Transverse colon (tissue), 4 donors: Measurements from ENCODE around the gene TBC1D19. TPM values are rescaled to one million over a fixed set of nuclear protein-coding genes. Genes with fewer than 3 reads are reported as not detected.

Source experiments
- DNase-seq: peaks from one replicate; pipeline ENCODE4 v3.0.0-alpha.2; 2019
- H3K27ac ChIP-seq, 4 donors: fragments of 200-600 bp; sonication (generic); 2 replicates each; pipeline ENCODE4 v1.5.1; 2016 to 2018; ENCODE audit warnings: inconsistent platforms in 4 of 4
- H3K27me3 ChIP-seq: fragments of 200-600 bp; sonication (generic); 2 replicates; pipeline ENCODE4 v1.5.1; 2017; ENCODE audit warnings: inconsistent platforms
- H3K36me3 ChIP-seq, 4 donors: fragments of 200-600 bp; sonication (generic); 2 replicates each; pipeline ENCODE4 v1.5.1; 2017 to 2019; ENCODE audit warnings: inconsistent platforms in 4 of 4
- H3K4me1 ChIP-seq, 4 donors: fragments of 200-600 bp; sonication (generic); 2 replicates each; pipeline ENCODE4 v1.5.1; 2017 to 2020; ENCODE audit warnings: inconsistent platforms in 4 of 4
- H3K4me3 ChIP-seq, 4 donors: fragments of 200-600 bp; sonication (generic); 1 replicate in 1 of 4; 2 replicates in 3 of 4; pipeline versions ENCODE4 v1.5.1 to v1.6.1; 2017 to 2019; ENCODE audit warnings: inconsistent platforms in 4 of 4
- H3K9me3 ChIP-seq, 2 donors: fragments of 200-600 bp; sonication (generic); 2 replicates each; pipeline ENCODE4 v1.5.1; 2017 to 2019; ENCODE audit warnings: inconsistent platforms in 2 of 2
- EP300 ChIP-seq: sonication (generic); formaldehyde crosslinking; IDR thresholded peaks from one replicate; pipeline ENCODE4 v1.6.1; 2017; ENCODE audit warnings: antibody characterized with exemption, low read depth
- POLR2A ChIP-seq: fragments of 450-650 bp; IDR thresholded peaks from one replicate; pipeline ENCODE4 v1.6.1; 2016; ENCODE audit warnings: antibody characterized with exemption, mild to moderate bottlenecking, moderate library complexity
- POLR2AphosphoS5 ChIP-seq, 3 donors: sonication (generic); formaldehyde crosslinking; IDR thresholded peaks; one replicate each; pipeline ENCODE4 v1.6.1; 2016; ENCODE audit warnings: antibody characterized with exemption in 3 of 3
- WGBS, 2 donors: methylation state at CpG; one replicate each; pipeline ENCODE4 v1.1.5; 2018; ENCODE audit warnings: low coverage in 1 of 2; 5-methylcytosine and 5-hydroxymethylcytosine counted together
- in situ Hi-C, 4 donors: fragments of 200-750 bp; cut with MboI; loops; one replicate each; pipeline versions ENCODE4 v1.15.0 to v1.15.1; 2017; ENCODE audit warnings: low sequenced_read_pairs in 3 of 4, low pct_ligation_motif_present in 1 of 4, low pct_unique_long_range_greater_than_20kb in 1 of 4
- intact Hi-C: fragments of 100-400 bp; cut with DNase I; formaldehyde crosslinking; loops from one replicate; pipeline ENCODE4 v1.15.1; 2023; ENCODE audit warnings: low total_unique reads
- total RNA-seq, 4 donors: library from RNA; depleted of rRNA; stranded (reverse); fragments of >200 nt; gene quantifications; one replicate each; pipeline ENCODE4 v1.1.0, GENCODE V29; 2016
- TF ChIP-seq, protein P1 (sequence below), 5 experiments: fragments of 200-600 bp in 3 of 5; fragments of 450-650 bp in 2 of 5; sonication (generic) in 3 of 5; IDR thresholded peaks; 1 replicate in 2 of 5; 2 replicates in 3 of 5; pipeline ENCODE4 v1.5.1; 2016 to 2017; ENCODE audit warnings: antibody characterized with exemption in 5 of 5, inconsistent platforms in 3 of 5, mild to moderate bottlenecking in 2 of 5, moderate library complexity in 1 of 5

The TBC1D19 gene
- total RNA-seq, 4 donors from 2014 or later: 6.3 to 19.1 (median 9.6) TPM

DNA sequence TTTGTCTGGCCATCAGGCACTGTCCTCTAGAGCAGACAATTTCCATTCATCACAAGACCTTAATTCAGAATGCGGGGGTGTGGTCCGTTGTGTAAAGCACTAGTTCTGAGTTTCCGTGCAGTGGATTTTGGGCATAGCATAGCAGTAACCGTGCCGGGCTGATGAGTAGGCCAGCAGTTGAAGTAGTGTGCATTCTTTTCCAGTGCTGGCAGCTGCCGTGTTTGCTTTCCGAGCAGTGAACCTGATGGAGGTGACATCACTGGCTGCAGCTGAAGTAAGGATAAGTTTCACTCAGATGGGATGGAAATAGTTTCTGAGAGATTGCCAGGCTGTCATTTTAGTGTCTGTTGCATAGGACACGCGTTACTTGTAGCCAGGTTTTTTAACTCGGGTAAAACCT, 169.7 kb downstream of the TBC1D19 start:
- H3K27ac ChIP-seq: no peak overlapping the region
- H3K27me3 ChIP-seq: no peaks in the 10 kb centered on the region
- no peak for DNase-seq
- H3K36me3 ChIP-seq: peaks cover 0 to 6% (median 0%) of the 10 kb centered on the region in 4 donors
- peaks cover 0 to 4% (median 0%) of the 10 kb centered on the region in 4 donors for H3K4me1 ChIP-seq
- WGBS, 2 donors: 83 to 84% methylated on average over 10 of the region's 10 CpGs
- TF ChIP-seq, protein P1, sequence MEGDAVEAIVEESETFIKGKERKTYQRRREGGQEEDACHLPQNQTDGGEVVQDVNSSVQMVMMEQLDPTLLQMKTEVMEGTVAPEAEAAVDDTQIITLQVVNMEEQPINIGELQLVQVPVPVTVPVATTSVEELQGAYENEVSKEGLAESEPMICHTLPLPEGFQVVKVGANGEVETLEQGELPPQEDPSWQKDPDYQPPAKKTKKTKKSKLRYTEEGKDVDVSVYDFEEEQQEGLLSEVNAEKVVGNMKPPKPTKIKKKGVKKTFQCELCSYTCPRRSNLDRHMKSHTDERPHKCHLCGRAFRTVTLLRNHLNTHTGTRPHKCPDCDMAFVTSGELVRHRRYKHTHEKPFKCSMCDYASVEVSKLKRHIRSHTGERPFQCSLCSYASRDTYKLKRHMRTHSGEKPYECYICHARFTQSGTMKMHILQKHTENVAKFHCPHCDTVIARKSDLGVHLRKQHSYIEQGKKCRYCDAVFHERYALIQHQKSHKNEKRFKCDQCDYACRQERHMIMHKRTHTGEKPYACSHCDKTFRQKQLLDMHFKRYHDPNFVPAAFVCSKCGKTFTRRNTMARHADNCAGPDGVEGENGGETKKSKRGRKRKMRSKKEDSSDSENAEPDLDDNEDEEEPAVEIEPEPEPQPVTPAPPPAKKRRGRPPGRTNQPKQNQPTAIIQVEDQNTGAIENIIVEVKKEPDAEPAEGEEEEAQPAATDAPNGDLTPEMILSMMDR (IDR thresholded peaks at IDR 0.05): no peak
- TF ChIP-seq EP300: no peak
- TF ChIP-seq POLR2A: no peak
- no peak for TF ChIP-seq POLR2AphosphoS5 (IDR thresholded peaks at IDR 0.05)
- in situ Hi-C loops (loop anchor here in 1 of 4 donors (25.0 kb wide), 1 partner anchor 259 kb away; no protein-coding TSS in a partner anchor), intact Hi-C loops (no loop called here)
- H3K9me3 ChIP-seq: no peaks in the 10 kb centered on the region
- no peak overlapping the region for H3K4me3 ChIP-seq

GRCh38 chr4:26757751-26758150, 173.9 kb downstream of the TBC1D19 start:
- 96% methylated on average over 1 of the region's 1 CpG; no CpG with 5 or more reads in 1 of the 2 donors for WGBS, 2 donors
- H3K36me3 ChIP-seq: peaks cover 0 to 4% (median 0%) of the 10 kb centered on the region in 4 donors
- peaks cover 0 to 8% (median 3%) of the 10 kb centered on the region in 4 donors for H3K4me1 ChIP-seq
- H3K27ac ChIP-seq: no peak overlapping the region
- no peaks in the 10 kb centered on the region for H3K27me3 ChIP-seq
- no peak for TF ChIP-seq POLR2AphosphoS5 (IDR thresholded peaks at IDR 0.05)
- TF ChIP-seq EP300: no peak
- no peak for TF ChIP-seq POLR2A
- TF ChIP-seq, protein P1 (IDR thresholded peaks at IDR 0.05): no peak
- no peaks in the 10 kb centered on the region for H3K9me3 ChIP-seq
- intact Hi-C loops: no loop called here
- in situ Hi-C loops: loop anchor here in 1 of 4 donors (25.0 kb wide), 1 partner anchor 255 kb away; no protein-coding TSS in a partner anchor
- DNase-seq: no peak
- no peak overlapping the region for H3K4me3 ChIP-seq

GRCh38 chr4:26758899-26759298, 175.0 kb downstream of the TBC1D19 start:
- H3K9me3 ChIP-seq: no peaks in the 10 kb centered on the region
- no peak for DNase-seq
- peaks cover 0 to 4% (median 0%) of the 10 kb centered on the region in 4 donors for H3K36me3 ChIP-seq
- intact Hi-C loops (no loop called here), in situ Hi-C loops (loop anchor here in 1 of 4 donors (25.0 kb wide), 1 partner anchor 253 kb away; no protein-coding TSS in a partner anchor)
- TF ChIP-seq POLR2AphosphoS5 (IDR thresholded peaks at IDR 0.05) (no peak), POLR2A (no peak), EP300 (no peak)
- TF ChIP-seq, protein P1 (IDR thresholded peaks at IDR 0.05): no peak
- no peak overlapping the region for H3K4me3 ChIP-seq
- no peak overlapping the region for H3K27ac ChIP-seq
- peaks cover 0 to 13% (median 6%) of the 10 kb centered on the region in 4 donors for H3K4me1 ChIP-seq
- 90 to 96% methylated on average over 1 of the region's 1 CpG for WGBS, 2 donors
- no peaks in the 10 kb centered on the region for H3K27me3 ChIP-seq

- no peaks in the 10 kb centered on the region for H3K36me3 ChIP-seq
- intact Hi-C loops (no loop called here), in situ Hi-C loops (loop anchor here in 1 of 4 donors (25.0 kb wide), 1 partner anchor 250 kb away; no protein-coding TSS in a partner anchor)
- H3K27me3 ChIP-seq: no peaks in the 10 kb centered on the region
- TF ChIP-seq POLR2AphosphoS5 (IDR thresholded peaks at IDR 0.05) (peak in 1 of 3 donors; percentile 9), POLR2A (no peak)
- no peak overlapping the region for H3K4me3 ChIP-seq
- peak overlapping the region in 2 of 4 donors; percentile 18 to 36 for H3K27ac ChIP-seq
- WGBS, 2 donors: 63 to 68% methylated on average over 2 of the region's 2 CpGs
- no peaks in the 10 kb centered on the region for H3K9me3 ChIP-seq
- DNase-seq: peak; percentile 17
- H3K4me1 ChIP-seq: peaks cover 0 to 20% (median 6%) of the 10 kb centered on the region in 4 donors
These were observed 178.8 kb downstream of the TBC1D19 start for GRCh38 chr4:26762650-26763049.
